HEK293 (cell line): Measurements from ENCODE around the gene KLHL20.

Experiments
- CTCF ChIP-seq: fragments of 450-650 bp; formaldehyde crosslinking; IDR thresholded peaks from 2 replicates; pipeline ENCODE4 v1.5.1; 2016; ENCODE audit warnings: missing biosample characterization, missing genetic modification characterization
- KLF17 ChIP-seq: fragments of 450-650 bp; formaldehyde crosslinking; IDR thresholded peaks from 2 replicates; pipeline ENCODE4 v1.5.1; 2016; ENCODE audit warnings: missing biosample characterization, missing genetic modification characterization
- SP2 ChIP-seq: fragments of 450-650 bp; formaldehyde crosslinking; IDR thresholded peaks from 2 replicates; pipeline ENCODE4 v1.5.1; 2016; ENCODE audit warnings: missing biosample characterization, missing genetic modification characterization
- ZBTB1 ChIP-seq: fragments of 450-650 bp; formaldehyde crosslinking; IDR thresholded peaks from 2 replicates; pipeline ENCODE4 v1.5.1; 2016; ENCODE audit warnings: missing biosample characterization, missing genetic modification characterization
- ZBTB11 ChIP-seq: fragments of 450-650 bp; formaldehyde crosslinking; conservative IDR thresholded peaks from 2 replicates; pipeline ENCODE4 v1.5.1; 2016; ENCODE audit warnings: low read depth, missing biosample characterization, missing genetic modification characterization
- ZBTB49 ChIP-seq: fragments of 450-650 bp; formaldehyde crosslinking; IDR thresholded peaks from 2 replicates; pipeline ENCODE4 v1.5.1; 2016; ENCODE audit warnings: missing biosample characterization, missing genetic modification characterization, low read depth
- ZFP69B ChIP-seq: fragments of 450-650 bp; formaldehyde crosslinking; IDR thresholded peaks from 2 replicates; pipeline ENCODE4 v1.5.1; 2016; ENCODE audit warnings: missing biosample characterization, missing genetic modification characterization
- ZNF138 ChIP-seq: fragments of 450-650 bp; formaldehyde crosslinking; IDR thresholded peaks from 2 replicates; pipeline ENCODE4 v1.5.1; 2016; ENCODE audit warnings: missing biosample characterization, missing genetic modification characterization, borderline replicate concordance
- ZNF26 ChIP-seq: fragments of 450-650 bp; formaldehyde crosslinking; IDR thresholded peaks from 2 replicates; pipeline ENCODE4 v1.5.1; 2016; ENCODE audit warnings: missing biosample characterization, missing genetic modification characterization
- ZNF274 ChIP-seq, 2 experiments: fragments of 200-500 bp in 1 of 2; fragments of 450-650 bp in 1 of 2; sonication (Bioruptor generic) in 1 of 2; formaldehyde crosslinking in 1 of 2; IDR thresholded peaks; 2 replicates each; pipeline versions ENCODE4 v1.5.1 to v1.6.1; 2014 to 2016; ENCODE audit warnings: borderline replicate concordance in 1 of 2, inconsistent platforms in 1 of 2, low read length in 1 of 2, missing biosample characterization in 1 of 2, missing genetic modification characterization in 1 of 2
- ZNF548 ChIP-seq: fragments of 450-650 bp; formaldehyde crosslinking; IDR thresholded peaks from 2 replicates; pipeline ENCODE4 v1.5.1; 2016; ENCODE audit warnings: missing biosample characterization, missing genetic modification characterization
- ZNF596 ChIP-seq: fragments of 450-650 bp; IDR thresholded peaks from 2 replicates; pipeline ENCODE4 v1.5.0; 2018; ENCODE audit warnings: missing biosample characterization, mild to moderate bottlenecking, missing genetic modification characterization, moderate library complexity
- ZNF658 ChIP-seq: fragments of 450-650 bp; formaldehyde crosslinking; IDR thresholded peaks from 2 replicates; pipeline ENCODE4; 2016; ENCODE audit warnings: missing biosample characterization, missing genetic modification characterization

- TF ChIP-seq ZNF548 (tag by site-specific recombination): no peak
- no peak for TF ChIP-seq CTCF
- no peak for TF ChIP-seq ZBTB1 (tag by site-specific recombination)
- TF ChIP-seq SP2 (tag by site-specific recombination): no peak
- TF ChIP-seq ZBTB11 (tag by site-specific recombination): no peak
- TF ChIP-seq ZFP69B (tag by site-specific recombination): no peak
- TF ChIP-seq ZNF26 (tag by site-specific recombination): no peak
- no peak for TF ChIP-seq KLF17 (tag by site-specific recombination)
- no peak for TF ChIP-seq ZNF658
- TF ChIP-seq ZNF138 (tag by site-specific recombination): no peak
- no peak for TF ChIP-seq ZNF596 (tag by site-specific recombination)
- TF ChIP-seq ZBTB49: no peak
- no peak for TF ChIP-seq ZNF274 (IDR thresholded peaks at IDR 0.05; ENCODE audit: low read length)
- no peak for TF ChIP-seq ZNF274 (tag by site-specific recombination; IDR thresholded peaks at IDR 0.05; ENCODE audit: borderline replicate concordance)
Measured at GRCh38 chr1:173818459-173818858, 103.7 kb downstream of the KLHL20 start.
